ENCODE results near the gene TRAF5. TPM values are rescaled to one million over a fixed set of nuclear protein-coding genes. Genes with fewer than 3 reads are reported as not detected.
"Not testable (repeated sequence)": the region's sequence is repeated elsewhere in the genome, so short reads cannot be mapped to it uniquely, and the experiment has no call there.

TRAF5 gene
- total RNA-seq, 1 donor from 2014 or later = 4.5 TPM

GRCh38 chr1:211416246-211416627 lies 89.6 kb downstream of the TRAF5 start:
- not testable (repeated sequence) for H3K9me3 Mint-ChIP-seq (ENCODE audit: low read depth); H3K4me1 Mint-ChIP-seq (ENCODE audit: low read depth); H3K27me3 Mint-ChIP-seq; H3K36me3 Mint-ChIP-seq (ENCODE audit: insufficient read depth)
- Mint-ChIP-seq H3K4me3 (ENCODE audit: low read depth) (peak overlapping the region; percentile 63), H3K27ac (peak overlapping the region; percentile 67)
- peak; percentile 49 for DNase-seq (ENCODE audit: low spot score, unreplicated experiment)
- TF ChIP-seq CTCF (IDR thresholded peaks at IDR 0.05; ENCODE audit: unreplicated experiment) = peak; percentile 47

GRCh38 chr1:211416628-211417323 lies 90.1 kb downstream of the TRAF5 start:
- DNase-seq (ENCODE audit: low spot score, unreplicated experiment) = peak; percentile 35
- H3K4me3 Mint-ChIP-seq (ENCODE audit: low read depth) = peak overlapping the region; percentile 60
- H3K9me3 Mint-ChIP-seq (ENCODE audit: low read depth); H3K4me1 Mint-ChIP-seq (ENCODE audit: low read depth); H3K27me3 Mint-ChIP-seq; H3K36me3 Mint-ChIP-seq (ENCODE audit: insufficient read depth): not testable (repeated sequence)
- peak overlapping the region; percentile 37 for H3K27ac Mint-ChIP-seq

GRCh38 chr1:211420389-211420788 lies 93.8 kb downstream of the TRAF5 start:
- TF ChIP-seq CTCF (IDR thresholded peaks at IDR 0.05; ENCODE audit: unreplicated experiment) = no peak
- Mint-ChIP-seq H3K9me3 (ENCODE audit: low read depth) (no peaks in the 10 kb centered on the region), H3K27ac (no peak overlapping the region), H3K36me3 (ENCODE audit: insufficient read depth) (peaks cover under 1% of the 10 kb centered on the region), H3K4me3 (ENCODE audit: low read depth) (no peak overlapping the region), H3K27me3 (no peaks in the 10 kb centered on the region), H3K4me1 (ENCODE audit: low read depth) (peaks cover 8% of the 10 kb centered on the region)
- no peak for DNase-seq (ENCODE audit: low spot score, unreplicated experiment)

- H3K36me3 Mint-ChIP-seq (ENCODE audit: insufficient read depth) = no peaks in the 10 kb centered on the region
- DNase-seq (ENCODE audit: low spot score, unreplicated experiment) = no peak
- peaks cover 8% of the 10 kb centered on the region for H3K4me1 Mint-ChIP-seq (ENCODE audit: low read depth)
- TF ChIP-seq CTCF (IDR thresholded peaks at IDR 0.05; ENCODE audit: unreplicated experiment) = no peak
- H3K27ac Mint-ChIP-seq = no peak overlapping the region
- H3K9me3 Mint-ChIP-seq (ENCODE audit: low read depth) = no peaks in the 10 kb centered on the region
- no peaks in the 10 kb centered on the region for H3K27me3 Mint-ChIP-seq
- no peak overlapping the region for H3K4me3 Mint-ChIP-seq (ENCODE audit: low read depth)
Measured at GRCh38 chr1:211420845-211421454, 94.3 kb downstream of the TRAF5 start.

GRCh38 chr1:211424018-211424417 lies 97.4 kb downstream of the TRAF5 start:
- H3K36me3 Mint-ChIP-seq (ENCODE audit: insufficient read depth) = no peaks in the 10 kb centered on the region
- no peak overlapping the region for H3K27ac Mint-ChIP-seq
- no peak for TF ChIP-seq CTCF (IDR thresholded peaks at IDR 0.05; ENCODE audit: unreplicated experiment)
- no peak overlapping the region for H3K4me3 Mint-ChIP-seq (ENCODE audit: low read depth)
- peaks cover 6% of the 10 kb centered on the region for H3K4me1 Mint-ChIP-seq (ENCODE audit: low read depth)
- H3K9me3 Mint-ChIP-seq (ENCODE audit: low read depth) = no peaks in the 10 kb centered on the region
- no peak for DNase-seq (ENCODE audit: low spot score, unreplicated experiment)
- no peaks in the 10 kb centered on the region for H3K27me3 Mint-ChIP-seq

Other genes starting within 250 kb of the TRAF5 start
- gene KCNH1, start 192.7 kb upstream of the TRAF5 start, total RNA-seq = 0.22 and 0.38 TPM in 2 replicates
- 63.0 and 64.5 TPM in 2 replicates for gene RCOR3, start 67.5 kb upstream of the TRAF5 start, total RNA-seq
- not detected in 2 replicates for gene RD3, start 165.3 kb downstream of the TRAF5 start, total RNA-seq

Data from progenitor cell of endocrine pancreas (in vitro differentiated cells).